ENCODE results near the gene HOXC6. TPM values are rescaled to one million over a fixed set of nuclear protein-coding genes. Genes with fewer than 3 reads are reported as not detected.
A peak's percentile ranks its signal among the peaks of the same experiment; 100 is the strongest.

Gene HOXC6
- total and polyA plus RNA-seq, 9 donors: 3.9 to 56.1 (median 23.3) TPM

GRCh38 chr12:54006559-54007220 is 21.6 kb upstream of the HOXC6 start:
- no peak for DNase-seq
- H3K4me1 ChIP-seq (ENCODE audit: insufficient read depth): peaks cover 2% of the 10 kb centered on the region
- no peaks in the 10 kb centered on the region for H3K36me3 ChIP-seq
- no peaks in the 10 kb centered on the region for H3K27me3 ChIP-seq
- peak overlapping the region; percentile 14 for H3K4me3 ChIP-seq
- intact Hi-C loops (cut with DNase I): loop anchor here in 3 of 4 donors (2.0 to 10.0 kb wide), 5 partner anchors 186 to 368 kb away; partner anchors contain the start of gene GPR84 (in 2 of the 3)
- WGBS, 3 donors: 64 to 78% (median 69%) methylated on average over 22 of the region's 22 CpGs
- peak overlapping the region in 1 of 2 donors; percentile 13 for H3K27ac ChIP-seq
- TF ChIP-seq, protein P1, sequence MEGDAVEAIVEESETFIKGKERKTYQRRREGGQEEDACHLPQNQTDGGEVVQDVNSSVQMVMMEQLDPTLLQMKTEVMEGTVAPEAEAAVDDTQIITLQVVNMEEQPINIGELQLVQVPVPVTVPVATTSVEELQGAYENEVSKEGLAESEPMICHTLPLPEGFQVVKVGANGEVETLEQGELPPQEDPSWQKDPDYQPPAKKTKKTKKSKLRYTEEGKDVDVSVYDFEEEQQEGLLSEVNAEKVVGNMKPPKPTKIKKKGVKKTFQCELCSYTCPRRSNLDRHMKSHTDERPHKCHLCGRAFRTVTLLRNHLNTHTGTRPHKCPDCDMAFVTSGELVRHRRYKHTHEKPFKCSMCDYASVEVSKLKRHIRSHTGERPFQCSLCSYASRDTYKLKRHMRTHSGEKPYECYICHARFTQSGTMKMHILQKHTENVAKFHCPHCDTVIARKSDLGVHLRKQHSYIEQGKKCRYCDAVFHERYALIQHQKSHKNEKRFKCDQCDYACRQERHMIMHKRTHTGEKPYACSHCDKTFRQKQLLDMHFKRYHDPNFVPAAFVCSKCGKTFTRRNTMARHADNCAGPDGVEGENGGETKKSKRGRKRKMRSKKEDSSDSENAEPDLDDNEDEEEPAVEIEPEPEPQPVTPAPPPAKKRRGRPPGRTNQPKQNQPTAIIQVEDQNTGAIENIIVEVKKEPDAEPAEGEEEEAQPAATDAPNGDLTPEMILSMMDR (IDR thresholded peaks at IDR 0.05): no peak
- TF ChIP-seq POLR2A (IDR thresholded peaks at IDR 0.05): no peak
- no peak for TF ChIP-seq EP300 (IDR thresholded peaks at IDR 0.05)
- no peaks in the 10 kb centered on the region for H3K9me3 ChIP-seq

DNA sequence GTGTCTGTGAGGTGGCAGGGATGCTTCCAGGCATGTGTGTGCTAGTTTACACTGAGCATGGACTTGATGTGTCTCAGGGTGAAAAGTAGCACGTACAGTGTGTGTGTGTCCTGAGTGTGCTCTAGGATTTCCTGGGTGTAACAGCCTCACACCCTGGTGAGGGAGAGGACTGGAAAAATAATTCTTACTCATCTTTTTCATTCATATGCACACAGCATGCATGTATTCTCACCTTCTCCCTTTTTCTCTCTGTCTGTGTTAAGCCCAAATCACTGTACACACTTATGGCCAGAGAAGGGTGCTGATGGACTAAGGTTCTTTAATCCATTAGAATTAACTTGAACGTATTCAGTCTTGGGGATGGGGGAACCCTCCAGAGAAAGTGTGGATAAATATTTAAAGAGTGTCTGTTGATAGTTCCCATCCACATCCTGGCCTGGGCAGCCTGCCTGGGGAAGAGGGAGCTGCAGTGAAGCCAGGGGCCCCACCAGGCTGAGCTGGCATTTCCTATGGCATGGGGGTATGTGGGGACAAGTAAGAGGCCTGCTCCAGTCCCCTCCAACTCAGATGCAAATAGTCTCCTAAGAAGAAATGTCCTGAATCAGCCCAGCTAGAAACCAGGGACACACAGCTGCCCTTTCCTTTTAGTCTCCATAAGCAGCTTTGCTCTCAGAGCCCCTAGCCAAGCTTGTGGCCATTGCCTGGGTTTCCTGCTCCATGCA is 20.5 kb upstream of the HOXC6 start:
- H3K9me3 ChIP-seq: no peaks in the 10 kb centered on the region
- no peaks in the 10 kb centered on the region for H3K27me3 ChIP-seq
- intact Hi-C loops (cut with DNase I): loop anchor here in 3 of 4 donors (2.0 to 10.0 kb wide), 6 partner anchors 185 to 367 kb away; partner anchors contain the start of gene GPR84 (in 2 of the 3)
- H3K4me3 ChIP-seq: no peak overlapping the region
- peak in 1 of 5 donors; percentile 35 for DNase-seq
- peaks cover 2% of the 10 kb centered on the region for H3K4me1 ChIP-seq (ENCODE audit: insufficient read depth)
- TF ChIP-seq, protein P1 (IDR thresholded peaks at IDR 0.05): no peak
- no peak for TF ChIP-seq EP300 (IDR thresholded peaks at IDR 0.05)
- no peak overlapping the region for H3K27ac ChIP-seq
- no peaks in the 10 kb centered on the region for H3K36me3 ChIP-seq
- WGBS, 3 donors: 67 to 87% (median 82%) methylated on average over 2 of the region's 2 CpGs

DNA sequence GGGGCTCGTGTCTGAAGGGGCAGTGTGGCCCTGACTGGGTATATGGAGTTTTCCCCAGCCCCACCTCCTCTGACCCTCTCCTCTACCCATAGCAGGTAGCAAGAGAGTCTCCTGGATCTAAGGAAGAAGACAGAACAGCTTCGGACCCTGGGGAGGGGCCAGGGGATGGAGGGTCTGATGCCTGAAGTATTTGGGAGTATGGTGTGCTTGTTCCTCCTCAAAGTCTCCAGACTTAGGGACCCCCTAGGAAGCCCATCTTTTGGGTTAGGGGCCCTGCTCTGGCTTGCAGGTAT is 20.0 kb upstream of the HOXC6 start:
- H3K27ac ChIP-seq: peak overlapping the region in 1 of 2 donors; percentile 47
- DNase-seq: peak in 1 of 5 donors; percentile 40
- TF ChIP-seq, protein P1 (IDR thresholded peaks at IDR 0.05): no peak
- TF ChIP-seq EP300 (IDR thresholded peaks at IDR 0.05): no peak
- TF ChIP-seq POLR2A (IDR thresholded peaks at IDR 0.05): no peak
- intact Hi-C loops (cut with DNase I): loop anchor here in 3 of 4 donors (2.0 to 10.0 kb wide), 4 partner anchors 184 to 367 kb away; partner anchors contain the start of gene GPR84 (in 2 of the 3)
- no peaks in the 10 kb centered on the region for H3K27me3 ChIP-seq
- no peaks in the 10 kb centered on the region for H3K36me3 ChIP-seq
- WGBS, 3 donors: 64 to 69% (median 66%) methylated on average over 2 of the region's 2 CpGs
- no peak overlapping the region for H3K4me3 ChIP-seq
- peaks cover 2% of the 10 kb centered on the region for H3K4me1 ChIP-seq (ENCODE audit: insufficient read depth)
- no peaks in the 10 kb centered on the region for H3K9me3 ChIP-seq

DNA sequence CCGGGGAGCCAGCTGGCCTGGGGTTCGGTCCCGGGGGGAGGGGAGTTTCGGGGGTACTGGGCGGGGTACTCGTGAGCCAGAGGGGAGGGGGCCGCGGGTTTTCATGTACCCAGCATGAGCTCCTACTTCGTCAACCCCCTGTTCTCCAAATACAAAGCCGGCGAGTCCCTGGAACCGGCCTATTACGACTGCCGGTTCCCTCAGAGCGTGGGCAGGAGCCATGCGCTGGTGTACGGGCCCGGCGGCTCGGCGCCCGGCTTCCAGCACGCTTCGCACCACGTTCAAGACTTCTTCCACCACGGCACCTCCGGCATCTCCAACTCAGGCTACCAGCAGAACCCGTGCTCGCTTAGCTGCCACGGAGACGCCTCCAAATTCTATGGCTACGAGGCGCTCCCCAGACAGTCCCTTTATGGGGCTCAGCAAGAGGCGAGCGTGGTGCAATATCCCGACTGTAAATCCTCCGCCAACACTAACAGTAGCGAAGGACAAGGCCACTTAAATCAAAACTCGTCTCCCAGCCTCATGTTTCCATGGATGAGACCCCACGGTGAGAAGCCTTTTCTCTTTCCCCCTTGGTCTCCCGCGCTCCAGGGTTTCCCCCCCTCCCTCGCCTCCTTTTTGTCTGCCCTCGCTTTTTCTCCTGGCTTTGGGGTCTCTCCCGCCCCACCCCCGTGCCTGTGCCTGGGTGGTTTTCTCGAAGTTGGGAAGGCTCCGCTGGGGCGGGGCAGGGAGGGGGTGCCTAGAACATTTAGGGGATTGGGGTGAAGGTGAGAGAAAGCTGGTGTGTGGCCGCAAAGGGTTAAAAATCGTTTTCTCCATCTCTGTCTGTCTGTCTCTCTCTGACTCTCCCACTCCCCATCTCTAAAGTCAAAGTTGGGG is 18.8 kb upstream of the HOXC6 start:
- Histone ChIP-seq H3K27ac (peak overlapping the region; percentile 64 to 74), H3K27me3 (no peaks in the 10 kb centered on the region)
- WGBS, 3 donors: 5 to 9% (median 5%) methylated on average over 38 to 51 of the region's 51 CpGs

More for the DNA sequence above, 18.8 kb upstream of the HOXC6 start:
- intact Hi-C loops (cut with DNase I): loop anchor here in 3 of 4 donors (2.0 to 10.0 kb wide), 4 partner anchors 183 to 365 kb away; partner anchors contain the start of gene GPR84 (in 2 of the 3)
- Histone ChIP-seq H3K4me3 (peak overlapping the region; percentile 47), H3K4me1 (ENCODE audit: insufficient read depth) (peaks cover 2% of the 10 kb centered on the region), H3K9me3 (no peaks in the 10 kb centered on the region), H3K36me3 (no peaks in the 10 kb centered on the region)
- TF ChIP-seq EP300 (IDR thresholded peaks at IDR 0.05): no peak
- TF ChIP-seq POLR2A (IDR thresholded peaks at IDR 0.05): no peak
- TF ChIP-seq, protein P1 (IDR thresholded peaks at IDR 0.05): no peak
- peak in 3 of 5 donors; percentile 49 to 76 (median 70) for DNase-seq
